Daoy (cell line): ENCODE measurements around the gene EPC2. TPM values are rescaled to one million over a fixed set of nuclear protein-coding genes. Genes with fewer than 3 reads are reported as not detected.
"Not testable (repeated sequence)": the region's sequence is repeated elsewhere in the genome, so short reads cannot be mapped to it uniquely, and the experiment has no call there.

ENCODE experiments used
- DNase-seq: peaks from one replicate; pipeline ENCODE4 v3.0.0-alpha.2; 2015; ENCODE audit warnings: low read depth
- total RNA-seq: library from RNA; depleted of rRNA; stranded (reverse); fragments of >200 nt; shearing (Covaris generic); gene quantifications from 2 replicates; pipeline ENCODE4 v1.2.3, GENCODE V29; 2014

Gene EPC2
- total RNA-seq, 1 experiment from 2014 or later: 13.0 TPM

DNA sequence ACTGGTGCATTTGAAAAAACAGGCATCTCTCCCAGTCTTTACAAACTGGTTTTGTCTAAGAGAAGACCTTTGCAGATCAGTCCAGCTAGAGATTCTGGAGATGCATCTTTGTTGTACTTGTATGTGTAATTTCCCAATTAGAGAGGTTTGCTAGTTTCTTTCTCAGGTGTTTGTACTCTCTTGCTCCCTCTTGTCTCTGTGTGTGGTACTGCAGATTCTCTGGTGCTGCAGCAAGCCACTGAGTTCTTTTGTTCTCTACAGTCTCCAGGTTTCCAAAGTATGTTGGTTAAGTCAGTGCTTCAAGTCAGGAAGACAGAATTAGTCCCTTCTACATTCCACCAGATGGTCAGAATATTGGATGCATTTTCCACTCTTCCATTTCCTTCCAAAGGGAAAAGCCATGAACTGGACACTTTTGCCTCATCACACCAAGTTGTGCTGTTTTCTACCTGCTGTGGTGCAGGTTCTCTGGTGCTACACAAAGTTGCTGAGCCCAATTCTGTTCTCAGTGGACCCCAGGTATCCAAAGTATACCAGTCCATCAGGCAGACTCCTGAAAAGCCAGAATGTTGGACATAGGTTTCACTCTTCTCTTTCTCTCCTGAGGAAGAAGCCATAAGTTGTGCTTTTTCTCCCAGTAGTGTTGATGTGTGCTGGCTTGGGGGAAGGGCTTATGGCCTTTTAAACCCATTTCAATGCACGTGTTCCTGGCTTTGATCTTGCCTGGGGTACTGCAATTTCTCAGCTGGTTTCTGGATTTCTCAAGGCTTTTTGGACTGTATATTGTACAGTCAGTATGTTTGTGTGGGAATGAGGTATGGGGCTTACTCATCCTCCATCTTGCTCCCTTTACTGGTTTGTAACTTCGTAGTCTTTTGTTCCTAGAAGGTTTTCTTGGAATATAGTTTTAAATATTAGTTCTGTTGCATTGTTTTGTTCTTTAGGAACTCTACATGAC lies 29.8 kb downstream of the EPC2 start:
- DNase-seq: peak; percentile 13

DNA sequence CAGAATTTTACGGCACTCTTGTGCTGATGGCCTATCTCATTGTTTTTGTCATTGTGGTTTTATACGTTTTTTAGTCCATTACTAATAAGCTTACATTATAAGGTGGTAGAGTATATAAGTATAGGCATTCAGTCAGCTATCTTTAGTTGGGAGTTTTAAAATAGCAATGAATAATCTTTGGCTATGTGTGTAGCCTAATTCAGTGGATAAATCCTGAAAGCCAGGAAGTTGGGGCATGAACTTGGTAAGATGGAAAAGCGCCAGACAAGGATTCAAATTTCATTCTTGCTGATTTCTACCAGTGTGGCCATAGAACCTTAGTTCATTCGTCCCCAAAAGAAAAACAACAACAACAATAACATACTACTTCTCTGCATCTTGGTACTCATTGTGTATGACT lies 31.2 kb downstream of the EPC2 start:
- DNase-seq: no peak

DNA sequence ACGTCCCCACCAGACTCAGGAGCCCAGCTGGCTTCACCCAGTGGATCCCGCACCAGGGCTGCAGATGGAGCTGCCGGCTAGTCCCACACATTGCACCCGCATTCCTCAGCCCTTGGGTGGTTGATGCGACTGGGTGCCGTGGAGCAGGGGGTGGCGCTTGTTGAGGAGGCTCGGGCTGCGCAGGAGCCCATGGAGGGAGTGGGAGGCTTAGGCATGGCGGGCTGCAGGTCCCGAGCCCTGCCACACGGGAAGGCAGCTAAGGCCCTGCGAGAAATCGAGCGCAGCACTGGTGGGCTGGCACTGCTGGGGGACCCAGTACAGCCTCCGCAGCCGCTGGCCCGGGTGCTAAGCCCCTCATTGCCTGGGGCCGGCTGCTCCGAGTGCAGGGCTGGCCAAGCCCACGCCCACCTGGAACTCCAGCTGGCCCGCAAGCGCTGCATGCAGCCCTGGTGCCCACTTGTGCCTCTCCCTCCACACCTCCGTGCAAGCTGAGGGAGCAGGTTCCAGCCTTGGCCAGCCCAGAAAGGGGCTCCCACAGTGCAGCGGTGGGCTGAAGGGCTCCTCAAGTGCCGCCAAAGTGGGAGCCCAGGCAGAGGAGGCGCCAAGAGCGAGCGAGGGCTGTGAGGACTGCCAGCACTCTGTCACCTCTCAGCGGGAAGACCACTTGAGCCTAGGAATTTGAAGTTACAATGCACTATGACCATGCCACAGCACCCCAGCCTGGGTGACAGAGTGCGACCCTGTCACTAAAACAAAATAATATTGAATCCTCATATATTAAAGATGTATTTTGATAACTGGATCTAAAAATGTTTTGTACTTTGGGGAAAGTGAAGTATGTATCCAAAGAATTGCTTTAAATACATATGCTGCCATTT lies 34.0 kb downstream of the EPC2 start:
- not testable (repeated sequence) for DNase-seq

DNA sequence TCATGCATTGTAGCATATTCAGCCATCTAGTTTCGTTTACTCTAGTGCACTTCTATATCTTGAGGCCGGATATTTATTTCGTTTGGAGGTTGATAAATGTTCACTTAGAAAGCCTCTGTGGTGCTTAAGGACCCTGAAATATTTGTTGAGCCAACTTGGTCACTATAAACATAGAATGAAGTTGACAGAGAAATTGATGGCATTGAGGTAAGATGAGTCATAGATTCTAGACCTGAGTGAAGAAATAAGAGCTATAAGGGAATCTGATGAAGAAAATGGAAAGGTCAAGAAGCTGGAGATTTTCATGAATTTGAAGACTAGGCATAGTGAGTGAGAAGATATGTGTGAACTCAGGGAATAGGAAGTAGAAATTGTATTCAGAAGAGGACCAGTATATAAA lies 35.9 kb downstream of the EPC2 start:
- DNase-seq: no peak

GRCh38 chr2:148681443-148681842 lies 36.9 kb downstream of the EPC2 start:
- no peak for DNase-seq

DNA sequence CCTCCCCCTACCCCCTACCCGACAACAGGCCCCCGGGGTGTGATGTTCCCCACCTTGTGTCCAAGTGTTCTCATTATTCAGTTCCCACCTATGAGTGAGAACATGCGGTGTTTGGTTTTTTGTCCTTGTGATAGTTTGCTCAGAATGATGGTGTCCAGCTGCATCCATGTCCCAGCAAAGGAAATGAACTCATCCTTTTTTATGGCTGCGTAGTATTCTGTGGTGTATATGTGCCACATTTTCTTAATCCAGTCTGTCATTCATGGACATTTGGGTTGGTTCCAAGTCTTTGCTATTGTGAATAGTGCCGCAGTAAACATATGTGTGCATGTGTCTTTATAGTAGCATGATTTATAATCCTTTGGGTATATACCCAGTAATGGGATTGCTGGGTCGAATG lies 37.3 kb downstream of the EPC2 start:
- not testable (repeated sequence) for DNase-seq

GRCh38 chr2:148684507-148684906 lies 40.0 kb downstream of the EPC2 start:
- no peak for DNase-seq

DNA sequence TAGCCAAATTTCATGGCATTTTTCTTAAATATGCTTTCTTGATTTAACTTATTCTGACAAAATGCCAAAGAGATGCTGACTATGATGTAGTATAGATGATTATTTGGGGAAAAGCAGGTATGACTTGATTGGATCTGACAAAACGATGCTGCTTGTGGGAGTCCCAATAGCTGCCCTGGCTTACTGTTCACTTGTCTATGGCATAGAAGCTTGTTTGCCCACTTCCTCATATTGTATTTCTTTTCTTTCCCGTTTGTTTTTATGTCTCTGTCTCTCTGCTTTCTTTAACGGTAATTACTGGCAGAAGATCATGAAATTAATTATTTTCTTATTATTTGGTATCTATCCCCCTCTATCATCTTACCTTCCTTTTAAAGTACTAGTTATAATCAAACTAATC lies 43.0 kb downstream of the EPC2 start:
- DNase-seq: no peak

GRCh38 chr2:148688011-148688410 lies 43.5 kb downstream of the EPC2 start:
- not testable (repeated sequence) for DNase-seq

GRCh38 chr2:148696985-148697384 lies 52.4 kb downstream of the EPC2 start:
- no peak for DNase-seq

DNA sequence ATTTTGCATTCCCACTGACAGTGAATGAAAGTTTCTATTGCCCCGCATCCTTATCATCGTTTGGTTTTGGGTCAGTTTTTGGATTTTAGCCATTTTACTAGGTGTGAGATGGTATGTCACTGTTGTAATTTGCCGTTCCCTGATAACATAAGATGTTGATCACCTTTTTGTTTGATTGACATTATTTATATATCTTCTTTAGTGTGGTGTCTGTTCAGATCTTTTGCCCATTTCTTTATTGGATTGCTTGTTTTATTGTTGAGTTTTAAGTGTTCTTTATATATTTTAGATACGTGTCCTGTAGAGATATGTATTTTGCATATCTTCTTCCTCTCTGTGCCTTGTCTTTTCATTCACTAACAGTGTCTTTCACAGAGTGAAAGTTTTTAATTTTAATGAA lies 55.3 kb downstream of the EPC2 start:
- DNase-seq: no peak

DNA sequence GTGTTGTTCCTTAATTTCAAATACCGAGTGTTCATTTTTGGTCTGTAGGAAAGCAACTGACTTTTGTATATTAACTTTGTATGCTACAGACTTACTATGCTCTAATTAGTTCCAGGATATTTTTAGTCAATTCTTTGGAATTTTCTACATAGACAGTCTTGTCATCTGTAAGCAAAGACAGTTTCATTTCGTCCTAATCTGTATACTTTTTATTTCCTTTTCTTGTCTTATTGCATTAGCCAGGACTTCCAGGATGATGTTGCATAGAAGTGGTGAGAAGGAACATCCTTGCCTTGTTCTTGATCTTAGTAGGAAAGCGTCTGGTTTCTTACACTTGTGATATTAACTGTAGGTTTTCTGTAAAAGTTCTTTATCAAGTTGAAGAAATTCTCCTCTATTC lies 56.5 kb downstream of the EPC2 start:
- no peak for DNase-seq

DNA sequence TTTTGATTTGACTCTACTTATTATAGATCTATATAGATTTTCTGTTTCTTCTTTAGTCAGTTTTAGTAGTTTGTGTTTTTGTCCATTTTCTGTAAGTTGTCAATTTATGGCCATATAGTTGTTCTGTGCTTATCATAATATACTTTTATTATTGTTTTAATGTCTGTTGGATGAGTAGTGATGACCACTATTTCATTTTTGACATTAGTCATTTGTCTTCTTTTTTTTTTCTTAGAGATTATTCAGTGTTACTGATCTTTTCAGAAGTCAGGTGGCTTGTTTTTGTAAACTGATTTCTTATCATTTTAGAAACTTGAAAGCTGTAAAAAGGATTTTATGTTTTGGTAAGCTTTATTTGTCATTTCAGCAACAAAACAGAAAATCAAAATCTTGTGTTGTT lies 57.3 kb downstream of the EPC2 start:
- DNase-seq: no peak

DNA sequence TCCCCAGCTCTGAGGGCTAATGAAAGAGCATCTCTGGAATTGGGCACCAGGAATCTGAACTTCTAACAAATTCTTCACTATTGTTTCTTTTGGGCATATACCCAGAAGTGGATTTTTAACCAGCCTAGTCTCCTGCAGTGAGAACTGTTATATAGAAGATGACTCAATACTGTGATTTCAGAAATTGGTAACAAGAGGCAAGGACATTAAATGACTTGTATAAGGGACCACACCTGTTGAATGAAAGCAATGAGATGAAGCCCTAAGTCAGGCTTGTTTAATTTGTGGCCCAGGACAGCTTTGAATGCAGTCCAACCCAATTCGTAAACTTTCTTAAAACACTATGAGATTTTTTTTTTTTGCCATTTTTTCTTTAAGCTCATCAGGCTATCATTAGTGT lies 57.9 kb downstream of the EPC2 start:
- DNase-seq: no peak

DNA sequence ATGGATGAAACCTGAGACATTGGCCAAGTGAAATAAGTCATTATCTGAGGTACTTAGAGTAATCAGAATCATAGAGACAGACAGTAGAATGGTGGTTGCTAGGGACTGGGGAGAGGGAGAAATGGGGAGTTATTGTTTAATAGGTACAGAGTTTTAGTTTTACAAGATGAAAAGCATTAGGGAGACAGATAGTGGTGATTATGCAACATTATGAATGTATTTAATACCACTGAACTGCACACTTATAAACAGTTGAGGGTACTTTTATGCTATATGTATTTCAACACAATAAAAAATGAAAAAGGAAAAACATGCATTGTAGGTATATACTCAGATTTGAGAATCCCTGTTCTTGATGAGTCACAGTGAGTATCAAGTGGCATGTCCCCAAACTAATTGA lies 59.7 kb downstream of the EPC2 start:
- no peak for DNase-seq

DNA sequence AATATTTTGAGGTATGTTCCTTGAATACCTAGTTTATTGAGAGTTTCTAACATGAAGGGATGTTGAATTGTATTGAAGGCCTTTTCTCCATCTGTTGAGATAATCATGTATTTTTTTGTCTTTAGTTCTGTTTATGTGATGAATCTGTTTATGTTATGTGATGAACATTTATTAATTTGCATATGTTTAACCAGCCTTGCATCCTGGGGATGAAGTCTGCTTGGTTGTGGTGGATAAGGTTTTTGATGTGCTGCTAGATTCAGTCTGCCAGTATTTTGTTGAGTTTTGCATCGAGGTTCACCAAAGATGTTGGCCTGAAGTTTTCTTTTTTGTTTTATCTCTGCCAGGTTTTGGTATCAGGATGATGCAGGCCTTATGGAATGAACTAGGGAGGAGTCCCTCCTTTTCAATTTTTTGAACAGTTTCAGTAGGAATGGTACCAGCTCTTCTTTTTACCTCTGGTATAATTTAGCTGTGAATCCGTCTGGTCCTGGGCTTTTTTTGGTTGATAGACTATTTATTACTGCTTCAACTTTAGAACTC lies 71.9 kb downstream of the EPC2 start:
- no peak for DNase-seq

- no peak for DNase-seq
Measured at GRCh38 chr2:148718039-148718438, 73.5 kb downstream of the EPC2 start.

DNA sequence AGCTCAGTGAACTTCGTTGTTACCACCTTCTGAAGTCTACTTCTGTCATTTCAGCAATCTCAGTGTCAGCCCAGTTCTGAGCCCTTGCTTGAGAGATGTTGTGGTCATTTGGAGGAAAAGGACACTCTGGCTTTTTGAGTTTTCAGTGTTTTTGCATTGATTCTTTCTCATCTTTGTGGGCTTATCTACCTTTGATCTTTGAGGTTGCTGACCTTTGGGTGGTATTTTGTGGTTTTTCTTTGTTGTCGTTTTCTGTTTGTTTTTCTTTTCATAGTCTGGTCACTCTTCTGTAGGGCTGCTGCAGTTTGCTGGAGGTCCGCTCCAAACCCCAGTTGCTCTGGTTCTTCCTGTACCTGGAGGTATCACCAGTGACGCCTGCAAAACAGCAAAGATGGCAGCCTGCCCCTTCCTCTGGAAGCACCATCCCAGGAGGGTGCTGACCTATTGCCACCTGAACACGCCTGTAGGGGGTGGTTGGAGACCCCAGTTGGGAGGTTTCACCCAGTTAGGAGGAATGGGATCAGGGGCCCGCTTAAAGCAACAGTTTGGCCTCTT lies 74.7 kb downstream of the EPC2 start:
- no peak for DNase-seq

DNA sequence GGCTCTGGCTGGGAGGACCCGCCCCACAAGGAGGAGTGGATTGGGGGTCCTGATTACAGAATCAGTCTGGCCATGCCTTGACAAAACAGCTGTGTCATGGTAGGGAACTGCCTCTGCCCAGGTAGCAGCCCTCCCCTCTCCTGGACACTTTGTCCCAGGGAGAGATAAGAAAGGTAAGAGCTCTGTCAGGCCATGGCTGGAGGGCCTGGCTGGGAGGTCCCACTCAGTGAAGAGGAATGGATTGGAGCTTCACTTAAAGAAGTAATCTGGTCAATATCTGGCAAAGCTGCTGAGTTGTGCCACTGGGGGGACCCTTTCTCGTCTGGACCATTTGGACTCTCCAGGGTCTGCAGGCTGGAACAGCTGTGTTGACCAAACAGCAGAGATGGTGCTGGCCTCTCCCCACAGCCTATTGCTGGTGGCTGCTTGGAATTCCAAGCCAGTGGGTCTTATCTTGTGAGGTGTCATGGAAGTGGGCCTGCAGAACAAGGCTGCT lies 75.4 kb downstream of the EPC2 start:
- DNase-seq: no peak

GRCh38 chr2:148720501-148721001 lies 76.0 kb downstream of the EPC2 start:
- DNase-seq: no peak

DNA sequence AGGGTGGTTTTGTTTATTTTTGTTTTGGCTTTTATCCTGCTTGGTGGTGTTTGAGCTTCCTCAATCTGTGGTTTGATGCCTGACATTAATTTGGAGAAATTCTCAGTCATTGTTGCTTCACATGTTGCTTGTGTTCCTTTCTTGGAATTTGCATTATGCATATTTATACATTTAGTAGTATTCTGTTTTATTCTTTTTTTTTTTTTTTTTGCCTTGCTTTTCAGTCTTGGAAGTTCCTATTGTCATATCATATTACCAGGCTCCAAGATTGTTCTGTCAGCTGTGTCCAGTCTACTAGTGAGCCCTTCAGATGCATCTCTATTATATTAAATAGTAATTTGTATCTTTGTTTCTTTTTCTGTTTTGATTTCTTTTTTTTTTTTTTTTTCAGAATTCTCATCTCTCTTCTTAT lies 77.0 kb downstream of the EPC2 start:
- DNase-seq: no peak
